HEK293 (cell line): ENCODE measurements around the gene LCN2.
"Not testable (repeated sequence)": the region's sequence is repeated elsewhere in the genome, so short reads cannot be mapped to it uniquely, and the experiment has no call there.

Experiments
- CTCF ChIA-PET: fragments of 350-600 bp; formaldehyde crosslinking; extraction: SDS; loops from one replicate; lab custom pipeline; 2021; ENCODE audit warnings: antibody characterized with exemption; lab: Yijun Ruan, JAX
- POLR2A ChIA-PET: fragments of 300-600 bp; formaldehyde crosslinking; extraction: SDS; loops from one replicate; lab custom pipeline; 2020; ENCODE audit warnings: antibody characterized with exemption, inconsistent platforms; lab: Yijun Ruan, JAX
- H3K27ac ChIP-seq: fragments of 200-500 bp; sonication (Bioruptor generic); 2 replicates; pipeline ENCODE4 v1.5.1; 2014; ENCODE audit warnings: low read depth, low read length, control low read depth, inconsistent platforms; ENCODE audit errors: extremely low read depth
- H3K36me3 ChIP-seq, 2 experiments: fragments of 200-500 bp in 1 of 2; sonication (Bioruptor generic) in 1 of 2; 1 replicate in 1 of 2; 2 replicates in 1 of 2; pipeline ENCODE4 v1.5.1; 2014 to 2017; ENCODE audit warnings: inconsistent platforms in 2 of 2, low read length in 2 of 2; ENCODE audit not compliant: control insufficient read depth in 2 of 2, insufficient read depth in 1 of 2
- H3K4me1 ChIP-seq: fragments of 200-500 bp; sonication (Bioruptor generic); 2 replicates; pipeline ENCODE4 v1.5.1; 2014; ENCODE audit warnings: mild to moderate bottlenecking, low read length, inconsistent platforms; ENCODE audit not compliant: control insufficient read depth, insufficient read depth
- H3K4me3 ChIP-seq: 2 replicates; pipeline ENCODE4 v1.5.1; 2011; ENCODE audit warnings: low read depth, mild to moderate bottlenecking, control low read depth, low read length, moderate library complexity
- H3K9me3 ChIP-seq: fragments of 200-500 bp; sonication (Bioruptor generic); 2 replicates; pipeline ENCODE4 v1.5.1; 2014; ENCODE audit warnings: low read depth, low read length, inconsistent platforms; ENCODE audit not compliant: control insufficient read depth, insufficient read depth
- KLF16 ChIP-seq: fragments of 450-650 bp; formaldehyde crosslinking; IDR thresholded peaks from 2 replicates; pipeline ENCODE4 v1.5.1; 2017; ENCODE audit warnings: missing biosample characterization, missing genetic modification characterization
- KLF7 ChIP-seq: fragments of 450-650 bp; formaldehyde crosslinking; IDR thresholded peaks from 2 replicates; pipeline ENCODE4 v1.5.1; 2016; ENCODE audit warnings: missing biosample characterization, missing genetic modification characterization, borderline replicate concordance
- KLF9 ChIP-seq: fragments of 450-650 bp; formaldehyde crosslinking; IDR thresholded peaks from 2 replicates; pipeline ENCODE4 v1.5.1; 2016; ENCODE audit warnings: missing biosample characterization, missing genetic modification characterization, low read depth
- RBAK ChIP-seq: fragments of 450-650 bp; formaldehyde crosslinking; IDR thresholded peaks from 2 replicates; pipeline ENCODE4 v1.5.1; 2016; ENCODE audit warnings: missing biosample characterization, missing genetic modification characterization
- SP3 ChIP-seq: fragments of 450-650 bp; formaldehyde crosslinking; IDR thresholded peaks from 2 replicates; pipeline ENCODE4 v1.5.1; 2016; ENCODE audit warnings: missing biosample characterization, missing genetic modification characterization
- TSHZ1 ChIP-seq: fragments of 450-650 bp; formaldehyde crosslinking; IDR thresholded peaks from 2 replicates; pipeline ENCODE4 v1.5.1; 2016; ENCODE audit warnings: missing biosample characterization, missing genetic modification characterization, borderline replicate concordance
- WT1 ChIP-seq: fragments of 450-650 bp; formaldehyde crosslinking; IDR thresholded peaks from 2 replicates; pipeline ENCODE4 v1.5.1; 2016; ENCODE audit warnings: missing biosample characterization, missing genetic modification characterization
- ZBTB17 ChIP-seq: fragments of 450-650 bp; formaldehyde crosslinking; IDR thresholded peaks from 2 replicates; pipeline ENCODE4 v1.5.1; 2016; ENCODE audit warnings: missing biosample characterization, missing genetic modification characterization
- ZFP41 ChIP-seq: fragments of 450-650 bp; formaldehyde crosslinking; IDR thresholded peaks from 2 replicates; pipeline ENCODE4 v1.5.1; 2016; ENCODE audit warnings: missing biosample characterization, missing genetic modification characterization, borderline replicate concordance
- ZNF121 ChIP-seq: fragments of 450-650 bp; formaldehyde crosslinking; IDR thresholded peaks from 2 replicates; pipeline ENCODE4 v1.5.1; 2016; ENCODE audit warnings: missing biosample characterization, missing genetic modification characterization
- ZNF155 ChIP-seq: fragments of 450-650 bp; formaldehyde crosslinking; IDR thresholded peaks from 2 replicates; pipeline ENCODE4 v1.5.1; 2016; ENCODE audit warnings: missing biosample characterization, missing genetic modification characterization
- ZNF157 ChIP-seq: fragments of 450-650 bp; formaldehyde crosslinking; IDR thresholded peaks from 2 replicates; pipeline ENCODE4 v1.5.1; 2016; ENCODE audit warnings: missing biosample characterization, missing genetic modification characterization
- ZNF24 ChIP-seq: fragments of 450-650 bp; formaldehyde crosslinking; IDR thresholded peaks from 2 replicates; pipeline ENCODE4 v1.5.1; 2016; ENCODE audit warnings: missing biosample characterization, missing genetic modification characterization
- ZNF514 ChIP-seq: fragments of 450-650 bp; formaldehyde crosslinking; IDR thresholded peaks from 2 replicates; pipeline ENCODE4 v1.5.1; 2016; ENCODE audit warnings: missing biosample characterization, missing genetic modification characterization
- ZNF549 ChIP-seq: fragments of 450-650 bp; IDR thresholded peaks from 2 replicates; pipeline ENCODE4 v1.5.1; 2018; ENCODE audit warnings: missing biosample characterization, missing genetic modification characterization, mild to moderate bottlenecking, inconsistent platforms, moderate library complexity
- ZNF658 ChIP-seq: fragments of 450-650 bp; formaldehyde crosslinking; IDR thresholded peaks from 2 replicates; pipeline ENCODE4; 2016; ENCODE audit warnings: missing biosample characterization, missing genetic modification characterization
- ZNF664 ChIP-seq: fragments of 450-650 bp; formaldehyde crosslinking; IDR thresholded peaks from 2 replicates; pipeline ENCODE4 v1.5.1; 2016; ENCODE audit warnings: missing biosample characterization, missing genetic modification characterization
- TF ChIP-seq, protein P1 (sequence below): fragments of 450-650 bp; formaldehyde crosslinking; IDR thresholded peaks from 2 replicates; pipeline ENCODE4 v1.5.1; 2016; ENCODE audit warnings: missing biosample characterization, missing genetic modification characterization
- TF ChIP-seq, protein P2 (sequence below): fragments of 450-650 bp; formaldehyde crosslinking; conservative IDR thresholded peaks from 2 replicates; pipeline ENCODE4 v1.5.1; 2016; ENCODE audit warnings: low read depth, missing biosample characterization, missing genetic modification characterization

Gene LCN2

DNA sequence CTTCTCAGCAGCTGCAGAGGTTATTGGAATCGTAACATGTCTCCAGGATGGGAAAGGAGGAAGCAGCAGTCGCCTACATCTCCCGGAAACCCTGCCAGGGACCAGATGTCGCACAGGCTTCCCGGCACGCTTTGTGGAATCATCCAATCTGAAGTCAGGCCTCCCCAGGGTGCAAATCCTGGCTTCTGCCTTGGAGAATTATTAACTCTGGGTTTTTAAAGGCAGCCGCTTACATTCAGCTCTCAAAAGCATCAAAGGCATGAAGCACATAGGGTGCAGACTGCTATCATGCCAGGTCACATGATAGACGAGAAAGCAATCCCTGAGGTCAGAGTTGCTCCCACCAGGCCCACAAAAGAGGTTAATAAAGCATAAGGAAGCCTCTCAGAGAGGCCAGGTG is 17.1 kb upstream of the LCN2 start:
- H3K27ac ChIP-seq, H3K4me1 ChIP-seq, H3K36me3 ChIP-seq, H3K4me3 ChIP-seq, H3K9me3 ChIP-seq, POLR2A ChIA-PET: not testable (repeated sequence)
- CTCF ChIA-PET = interaction anchor here (2.7 kb wide), 1 partner anchor 14 kb away, joined by 10 read pairs; no protein-coding TSS in a partner anchor

GRCh38 chr9:128135561-128135960 is 13.7 kb upstream of the LCN2 start:
- H3K4me1 ChIP-seq, H3K27ac ChIP-seq, H3K9me3 ChIP-seq, H3K4me3 ChIP-seq, POLR2A ChIA-PET, H3K36me3 ChIP-seq: not testable (repeated sequence)
- CTCF ChIA-PET = interaction anchor here (1.9 kb wide), 1 partner anchor 18 kb away, joined by 6 read pairs; no protein-coding TSS in a partner anchor

DNA sequence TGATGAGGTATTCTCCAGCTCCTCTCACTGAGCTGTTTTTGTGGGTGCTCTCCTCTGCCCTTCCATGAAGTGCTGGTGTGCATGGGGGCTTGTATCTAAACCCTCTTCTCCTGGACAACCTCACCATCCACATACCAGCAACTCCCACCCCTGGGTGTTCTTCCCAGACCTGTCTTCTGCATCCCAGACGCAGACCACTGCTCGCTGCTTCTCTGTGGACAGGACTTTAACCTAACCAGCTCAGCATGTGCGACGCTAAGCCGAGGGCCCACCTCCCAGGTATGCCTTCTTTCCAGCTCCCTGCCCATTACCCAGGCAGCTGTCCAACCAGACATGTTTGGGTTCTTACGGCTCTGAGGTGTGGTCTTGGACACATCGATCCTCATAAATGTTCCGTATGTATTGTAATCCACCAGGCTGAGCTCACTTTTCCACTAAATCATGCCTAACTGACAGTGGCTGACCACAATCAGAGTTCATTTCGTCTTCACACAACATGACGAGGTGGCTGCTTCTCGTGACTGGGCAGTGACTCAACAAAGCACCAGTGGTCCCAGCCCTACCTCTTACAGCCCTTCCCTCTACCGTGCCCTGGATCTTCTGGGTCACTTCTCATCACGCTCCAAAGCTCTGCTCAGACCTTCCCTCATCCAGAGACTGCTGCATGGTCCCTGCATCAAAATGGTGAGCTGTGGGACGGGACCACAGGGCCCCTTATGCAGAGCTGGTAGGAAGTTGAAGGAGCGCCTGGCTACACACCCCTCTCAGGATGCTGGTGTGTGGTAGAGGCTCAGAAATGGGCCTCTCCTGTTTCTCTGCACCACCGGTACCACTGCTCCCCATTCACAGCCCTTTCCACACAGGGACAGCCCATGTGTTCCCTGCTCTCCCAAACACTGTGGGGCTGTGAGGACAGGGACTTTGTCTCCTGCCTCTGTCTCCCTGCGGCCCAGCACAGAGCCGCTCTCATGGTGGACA is 12.1 kb upstream of the LCN2 start:
- Histone ChIP-seq H3K27ac (no peak overlapping the region), H3K4me3 (no peak overlapping the region), H3K4me1 (no peaks in the 10 kb centered on the region), H3K36me3 (no peaks in the 10 kb centered on the region), H3K9me3 (no peaks in the 10 kb centered on the region)
- ChIA-PET POLR2A (interaction anchor here (0.6 kb wide), 1 partner anchor 171 kb away, joined by 5 read pairs; no protein-coding TSS in a partner anchor), CTCF (interaction anchor here (1.3 to 1.9 kb wide), 2 partner anchors 12 to 19 kb away, joined by 5 to 6 read pairs; no protein-coding TSS in a partner anchor)
- TF ChIP-seq ZNF157 (tag by site-specific recombination) (no peak), ZFP41 (tag by site-specific recombination) (no peak), SP3 (tag by site-specific recombination) (no peak), ZNF24 (tag by site-specific recombination) (no peak), ZNF664 (tag by site-specific recombination) (no peak), KLF9 (tag by site-specific recombination) (no peak), ZBTB17 (tag by site-specific recombination) (no peak), KLF16 (tag by site-specific recombination) (no peak), ZNF155 (tag by site-specific recombination) (no peak), ZNF514 (no peak), WT1 (tag by site-specific recombination) (no peak), RBAK (tag by site-specific recombination) (no peak), ZNF549 (tag by site-specific recombination) (no peak), TSHZ1 (tag by site-specific recombination) (no peak), ZNF658 (no peak), ZNF121 (no peak), KLF7 (tag by site-specific recombination) (no peak)
- TF ChIP-seq, protein P1, sequence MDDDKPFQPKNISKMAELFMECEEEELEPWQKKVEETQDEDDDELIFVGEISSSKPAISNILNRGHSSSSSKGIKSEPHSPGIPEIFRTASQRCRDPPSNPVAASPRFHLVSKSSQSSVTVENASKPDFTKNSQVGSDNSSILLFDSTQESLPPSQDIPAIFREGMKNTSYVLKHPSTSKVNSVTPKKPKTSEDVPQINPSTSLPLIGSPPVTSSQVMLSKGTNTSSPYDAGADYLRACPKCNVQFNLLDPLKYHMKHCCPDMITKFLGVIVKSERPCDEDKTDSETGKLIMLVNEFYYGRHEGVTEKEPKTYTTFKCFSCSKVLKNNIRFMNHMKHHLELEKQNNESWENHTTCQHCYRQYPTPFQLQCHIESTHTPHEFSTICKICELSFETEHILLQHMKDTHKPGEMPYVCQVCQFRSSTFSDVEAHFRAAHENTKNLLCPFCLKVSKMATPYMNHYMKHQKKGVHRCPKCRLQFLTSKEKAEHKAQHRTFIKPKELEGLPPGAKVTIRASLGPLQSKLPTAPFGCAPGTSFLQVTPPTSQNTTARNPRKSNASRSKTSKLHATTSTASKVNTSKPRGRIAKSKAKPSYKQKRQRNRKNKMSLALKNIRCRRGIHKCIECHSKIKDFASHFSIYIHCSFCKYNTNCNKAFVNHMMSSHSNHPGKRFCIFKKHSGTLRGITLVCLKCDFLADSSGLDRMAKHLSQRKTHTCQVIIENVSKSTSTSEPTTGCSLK = no peak
- TF ChIP-seq, protein P2, sequence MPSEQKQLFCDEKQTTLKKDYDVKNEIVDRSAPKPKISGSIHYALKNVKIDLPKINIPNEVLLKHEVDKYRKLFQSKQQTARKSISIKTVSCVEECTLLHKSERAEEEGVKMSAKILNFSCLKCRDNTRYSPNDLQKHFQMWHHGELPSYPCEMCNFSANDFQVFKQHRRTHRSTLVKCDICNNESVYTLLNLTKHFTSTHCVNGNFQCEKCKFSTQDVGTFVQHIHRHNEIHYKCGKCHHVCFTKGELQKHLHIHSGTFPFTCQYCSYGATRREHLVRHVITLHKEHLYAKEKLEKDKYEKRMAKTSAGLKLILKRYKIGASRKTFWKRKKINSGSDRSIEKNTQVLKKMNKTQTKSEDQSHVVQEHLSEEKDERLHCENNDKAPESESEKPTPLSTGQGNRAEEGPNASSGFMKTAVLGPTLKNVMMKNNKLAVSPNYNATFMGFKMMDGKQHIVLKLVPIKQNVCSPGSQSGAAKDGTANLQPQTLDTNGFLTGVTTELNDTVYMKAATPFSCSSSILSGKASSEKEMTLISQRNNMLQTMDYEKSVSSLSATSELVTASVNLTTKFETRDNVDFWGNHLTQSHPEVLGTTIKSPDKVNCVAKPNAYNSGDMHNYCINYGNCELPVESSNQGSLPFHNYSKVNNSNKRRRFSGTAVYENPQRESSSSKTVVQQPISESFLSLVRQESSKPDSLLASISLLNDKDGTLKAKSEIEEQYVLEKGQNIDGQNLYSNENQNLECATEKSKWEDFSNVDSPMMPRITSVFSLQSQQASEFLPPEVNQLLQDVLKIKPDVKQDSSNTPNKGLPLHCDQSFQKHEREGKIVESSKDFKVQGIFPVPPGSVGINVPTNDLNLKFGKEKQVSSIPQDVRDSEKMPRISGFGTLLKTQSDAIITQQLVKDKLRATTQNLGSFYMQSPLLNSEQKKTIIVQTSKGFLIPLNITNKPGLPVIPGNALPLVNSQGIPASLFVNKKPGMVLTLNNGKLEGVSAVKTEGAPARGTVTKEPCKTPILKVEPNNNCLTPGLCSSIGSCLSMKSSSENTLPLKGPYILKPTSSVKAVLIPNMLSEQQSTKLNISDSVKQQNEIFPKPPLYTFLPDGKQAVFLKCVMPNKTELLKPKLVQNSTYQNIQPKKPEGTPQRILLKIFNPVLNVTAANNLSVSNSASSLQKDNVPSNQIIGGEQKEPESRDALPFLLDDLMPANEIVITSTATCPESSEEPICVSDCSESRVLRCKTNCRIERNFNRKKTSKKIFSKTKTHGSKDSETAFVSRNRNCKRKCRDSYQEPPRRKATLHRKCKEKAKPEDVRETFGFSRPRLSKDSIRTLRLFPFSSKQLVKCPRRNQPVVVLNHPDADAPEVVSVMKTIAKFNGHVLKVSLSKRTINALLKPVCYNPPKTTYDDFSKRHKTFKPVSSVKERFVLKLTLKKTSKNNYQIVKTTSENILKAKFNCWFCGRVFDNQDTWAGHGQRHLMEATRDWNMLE = no peak
